ENCODE results near the gene SEC23A.

Gene SEC23A

GRCh38 chr14:39035336-39035735, 67.7 kb downstream of the SEC23A start:
- Histone ChIP-seq H2AFZ (ENCODE audit: low read depth) (no peak overlapping the region), H3K9ac (no peak overlapping the region), H3K27me3 (ENCODE audit: insufficient read depth, low read depth) (no peaks in the 10 kb centered on the region), H4K20me1 (ENCODE audit: insufficient read depth) (no peaks in the 10 kb centered on the region), H3K36me3 (ENCODE audit: insufficient read depth) (no peaks in the 10 kb centered on the region), H3K4me2 (no peak overlapping the region), H3K27ac (no peak overlapping the region), H3K4me3 (IDR thresholded peaks at IDR 0.05; ENCODE audit: insufficient read depth, low read depth, low read length) (no peak overlapping the region), H3K79me2 (ENCODE audit: insufficient read depth, low read depth) (no peaks in the 10 kb centered on the region), H3K4me1 (ENCODE audit: low read depth, poor library complexity, severe bottlenecking) (no peaks in the 10 kb centered on the region)
- TF ChIP-seq CTCF (conservative IDR thresholded peaks at IDR 0.05; ENCODE audit: low read depth, low read length), result no peak

GRCh38 chr14:39034481-39035296, 68.3 kb downstream of the SEC23A start:
- Histone ChIP-seq H3K4me2 (no peak overlapping the region), H2AFZ (ENCODE audit: low read depth) (no peak overlapping the region), H3K4me3 (IDR thresholded peaks at IDR 0.05; ENCODE audit: insufficient read depth, low read depth, low read length) (no peak overlapping the region), H4K20me1 (ENCODE audit: insufficient read depth) (no peaks in the 10 kb centered on the region), H3K4me1 (ENCODE audit: low read depth, poor library complexity, severe bottlenecking) (no peaks in the 10 kb centered on the region), H3K27ac (no peak overlapping the region), H3K9ac (no peak overlapping the region), H3K27me3 (ENCODE audit: insufficient read depth, low read depth) (no peaks in the 10 kb centered on the region), H3K79me2 (ENCODE audit: insufficient read depth, low read depth) (no peaks in the 10 kb centered on the region), H3K36me3 (ENCODE audit: insufficient read depth) (no peaks in the 10 kb centered on the region)
- no peak for TF ChIP-seq CTCF (conservative IDR thresholded peaks at IDR 0.05; ENCODE audit: low read depth, low read length)

DNA sequence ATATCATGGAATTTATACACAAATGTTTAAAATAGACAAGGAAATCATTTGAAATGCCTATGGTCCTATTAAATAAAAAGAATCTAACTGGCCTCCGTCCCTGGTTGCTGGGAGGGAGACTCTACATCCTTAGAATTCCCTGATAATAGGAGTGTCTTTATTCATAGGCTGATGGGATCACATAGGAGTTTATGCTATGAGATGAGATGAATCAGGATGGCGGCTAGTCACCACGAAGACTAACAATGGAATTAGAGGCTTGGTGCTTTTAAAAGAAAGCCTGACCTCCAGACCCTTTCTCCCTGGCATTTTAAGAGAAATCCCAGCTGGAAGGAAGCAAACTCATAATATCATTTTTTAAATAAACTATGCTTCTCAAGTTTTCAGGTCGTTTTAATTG, 69.7 kb downstream of the SEC23A start:
- no peak overlapping the region for H3K9ac ChIP-seq
- H3K4me2 ChIP-seq, result no peak overlapping the region
- no peaks in the 10 kb centered on the region for H3K79me2 ChIP-seq (ENCODE audit: insufficient read depth, low read depth)
- no peak overlapping the region for H3K27ac ChIP-seq
- no peak overlapping the region for H2AFZ ChIP-seq (ENCODE audit: low read depth)
- no peaks in the 10 kb centered on the region for H3K4me1 ChIP-seq (ENCODE audit: low read depth, poor library complexity, severe bottlenecking)
- TF ChIP-seq CTCF (conservative IDR thresholded peaks at IDR 0.05; ENCODE audit: low read depth, low read length), result no peak
- H3K4me3 ChIP-seq (IDR thresholded peaks at IDR 0.05; ENCODE audit: insufficient read depth, low read depth, low read length), result no peak overlapping the region
- H3K36me3 ChIP-seq (ENCODE audit: insufficient read depth), result no peaks in the 10 kb centered on the region
- no peaks in the 10 kb centered on the region for H4K20me1 ChIP-seq (ENCODE audit: insufficient read depth)
- no peaks in the 10 kb centered on the region for H3K27me3 ChIP-seq (ENCODE audit: insufficient read depth, low read depth)

DNA sequence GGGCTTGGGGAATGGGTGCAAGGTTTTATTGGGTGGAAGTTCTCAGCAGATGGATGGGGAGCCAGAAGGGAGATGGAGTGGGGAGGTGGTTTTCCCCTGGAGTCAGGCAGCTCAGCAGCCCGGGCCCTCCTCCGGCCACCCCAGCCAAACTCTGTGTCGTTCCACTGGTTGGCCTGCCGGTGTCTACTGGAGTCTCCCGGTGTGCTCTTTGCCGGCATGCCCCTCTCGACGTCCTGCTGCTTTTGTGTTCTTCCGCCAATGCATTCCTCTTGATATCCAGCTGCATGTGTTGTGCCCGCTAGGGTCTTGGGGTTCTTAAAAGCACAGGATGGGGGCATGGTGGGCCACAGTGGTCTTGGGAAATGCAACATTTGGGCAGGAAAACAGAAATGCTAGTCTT, 72.8 kb downstream of the SEC23A start:
- H2AFZ ChIP-seq (ENCODE audit: low read depth), result no peak overlapping the region
- no peaks in the 10 kb centered on the region for H4K20me1 ChIP-seq (ENCODE audit: insufficient read depth)
- no peak overlapping the region for H3K27ac ChIP-seq
- no peak for TF ChIP-seq CTCF (conservative IDR thresholded peaks at IDR 0.05; ENCODE audit: low read depth, low read length)
- H3K4me2 ChIP-seq, result no peak overlapping the region
- no peaks in the 10 kb centered on the region for H3K36me3 ChIP-seq (ENCODE audit: insufficient read depth)
- H3K79me2 ChIP-seq (ENCODE audit: insufficient read depth, low read depth), result no peaks in the 10 kb centered on the region
- H3K9ac ChIP-seq, result no peak overlapping the region
- no peaks in the 10 kb centered on the region for H3K4me1 ChIP-seq (ENCODE audit: low read depth, poor library complexity, severe bottlenecking)
- no peak overlapping the region for H3K4me3 ChIP-seq (IDR thresholded peaks at IDR 0.05; ENCODE audit: insufficient read depth, low read depth, low read length)
- no peaks in the 10 kb centered on the region for H3K27me3 ChIP-seq (ENCODE audit: insufficient read depth, low read depth)
